GF-D8 (cell line): ENCODE measurements around the gene SLC5A4.
"Not testable (repeated sequence)": the region's sequence is repeated elsewhere in the genome, so short reads cannot be mapped to it uniquely, and the experiment has no call there.

Experiments
- DNase-seq: peaks from one replicate; lab custom pipeline; 2025; lab: John Stamatoyannopoulos, UW

Gene SLC5A4

GRCh38 chr22:32199961-32200360, 55.2 kb downstream of the SLC5A4 start:
- DNase-seq = no peak

- DNase-seq = no peak
Measured at GRCh38 chr22:32199341-32199740, 55.8 kb downstream of the SLC5A4 start.

- not testable (repeated sequence) for DNase-seq
Measured at GRCh38 chr22:32197553-32198226, 57.5 kb downstream of the SLC5A4 start.

- not testable (repeated sequence) for DNase-seq
Measured at GRCh38 chr22:32195900-32196299, 59.2 kb downstream of the SLC5A4 start.

- DNase-seq = not testable (repeated sequence)
Measured at GRCh38 chr22:32193346-32193745, 61.8 kb downstream of the SLC5A4 start.

GRCh38 chr22:32191021-32191420, 64.1 kb downstream of the SLC5A4 start:
- DNase-seq = not testable (repeated sequence)

GRCh38 chr22:32185821-32186220, 69.3 kb downstream of the SLC5A4 start:
- DNase-seq = no peak

GRCh38 chr22:32183625-32184024, 71.5 kb downstream of the SLC5A4 start:
- DNase-seq = no peak

- DNase-seq = no peak
Measured at GRCh38 chr22:32181043-32181442, 74.1 kb downstream of the SLC5A4 start.

- DNase-seq = no peak
Measured at GRCh38 chr22:32177221-32177765, 77.9 kb downstream of the SLC5A4 start.

- no peak for DNase-seq
Measured at GRCh38 chr22:32175683-32176644, 79.2 kb downstream of the SLC5A4 start.

- no peak for DNase-seq
Measured at GRCh38 chr22:32175115-32175514, 80.0 kb downstream of the SLC5A4 start.
